HepG2 (cell line): ENCODE data around the gene MARCHF9. TPM values are rescaled to one million over a fixed set of nuclear protein-coding genes. Genes with fewer than 3 reads are reported as not detected.

Source experiments
- ATAD3A ChIP-seq: sonication (generic); formaldehyde crosslinking; IDR thresholded peaks from 2 replicates; pipeline ENCODE4 v1.4.0; 2020; ENCODE audit warnings: missing genetic modification reagents
- BRF2 ChIP-seq: sonication (generic); formaldehyde crosslinking; IDR thresholded peaks from 2 replicates; pipeline ENCODE4 v1.8.1; 2022; ENCODE audit warnings: mild to moderate bottlenecking, missing genetic modification reagents
- CHD4 ChIP-seq: fragments of 200-600 bp; sonication (generic); IDR thresholded peaks from 2 replicates; pipeline ENCODE4 v1.7.0; 2017; ENCODE audit warnings: mild to moderate bottlenecking, low read length, borderline replicate concordance
- FOXO1 ChIP-seq: sonication (generic); formaldehyde crosslinking; IDR thresholded peaks from 2 replicates; pipeline ENCODE4 v1.4.0; 2020; ENCODE audit warnings: missing genetic modification reagents
- GPN1 ChIP-seq: sonication (generic); formaldehyde crosslinking; IDR thresholded peaks from 2 replicates; pipeline ENCODE4 v1.5.1; 2020; ENCODE audit warnings: missing genetic modification reagents, borderline replicate concordance
- KDM5A ChIP-seq: fragments of 200-600 bp; sonication (generic); IDR thresholded peaks from 2 replicates; pipeline ENCODE4 v1.7.0; 2018; ENCODE audit warnings: antibody characterized with exemption, mild to moderate bottlenecking, low read length, borderline replicate concordance
- KIAA2018 ChIP-seq: sonication (generic); formaldehyde crosslinking; IDR thresholded peaks from 2 replicates; pipeline ENCODE4 v1.5.0; 2020; ENCODE audit warnings: mild to moderate bottlenecking, missing genetic modification reagents, borderline replicate concordance
- NFAT5 ChIP-seq: sonication (generic); formaldehyde crosslinking; IDR thresholded peaks from 2 replicates; pipeline ENCODE4 v1.4.0; 2020; ENCODE audit warnings: missing genetic modification reagents
- NFYB ChIP-seq: sonication (generic); formaldehyde crosslinking; IDR thresholded peaks from 2 replicates; pipeline ENCODE4 v1.4.0; 2020; ENCODE audit warnings: missing genetic modification reagents
- XRCC5 ChIP-seq: fragments of 200-400 bp; formaldehyde crosslinking; optimal IDR thresholded peaks from 2 replicates; pipeline ENCODE3; 2017; ENCODE audit warnings: mild to moderate bottlenecking, low read length
- ZNF235 ChIP-seq: sonication (generic); formaldehyde crosslinking; IDR thresholded peaks from 2 replicates; pipeline ENCODE4 v1.8.1; 2023; ENCODE audit warnings: mild to moderate bottlenecking, missing genetic modification reagents, borderline replicate concordance
- ZNF383 ChIP-seq: sonication (generic); formaldehyde crosslinking; IDR thresholded peaks from 2 replicates; pipeline ENCODE4 v1.4.0; 2020; ENCODE audit warnings: missing genetic modification reagents, mild to moderate bottlenecking, borderline replicate concordance
- ZNF451 ChIP-seq: sonication (generic); formaldehyde crosslinking; IDR thresholded peaks from 2 replicates; pipeline ENCODE4 v1.5.0; 2020; ENCODE audit warnings: mild to moderate bottlenecking, missing genetic modification reagents
- ZNF619 ChIP-seq: sonication (generic); formaldehyde crosslinking; IDR thresholded peaks from 2 replicates; pipeline ENCODE4 v1.4.0; 2020; ENCODE audit warnings: mild to moderate bottlenecking, missing genetic modification reagents
- polyA plus RNA-seq, 8 experiments: library from polyadenylated mRNA; depleted of rRNA in 3 of 8; stranded (reverse) in 7 of 8; unstranded in 1 of 8; fragments of >200 nt; fragmentation: Illumina TruSeq in 4 of 8; extraction: Trizol in 4 of 8; gene quantifications; 2 replicates each; pipeline versions ENCODE4 v1.2.1 to v1.2.3, GENCODE V29; 2011 to 2016; ENCODE audit warnings: low read depth in 4 of 8, missing spikeins in 1 of 8, mixed read lengths in 1 of 8; ENCODE audit not compliant: insufficient read depth in 1 of 8
- total RNA-seq, 5 experiments: library from RNA; depleted of rRNA; stranded (reverse); fragments of >200 nt; fragmentation: Illumina TruSeq; extraction: Trizol; gene quantifications; 2 replicates each; pipeline ENCODE4 v1.2.3, GENCODE V29; 2016; ENCODE audit warnings: low read depth in 1 of 5

Gene MARCHF9
- total and polyA plus RNA-seq, 2 of the 13 experiments (the other 11 are each of a cell fraction or from before 2014, with no cell fraction given), result 5.7 to 9.6 TPM

- peak; percentile 81; the same call in 1 of the 2 replicates for TF ChIP-seq KIAA2018 (CRISPR knock-in tag)
- TF ChIP-seq NFYB, result peak; percentile 75
- peak; percentile 81; the same call in 1 of the 2 replicates for TF ChIP-seq KDM5A
- peak; percentile 28; the same call in 1 of the 2 replicates for TF ChIP-seq ZNF383 (CRISPR knock-in tag)
- peak; percentile 48; the same call in 1 of the 2 replicates for TF ChIP-seq ZNF619
- peak; percentile 82 for TF ChIP-seq ZNF451 (CRISPR knock-in tag)
- TF ChIP-seq ZNF235, result peak; percentile 59; the same call in 1 of the 2 replicates
- TF ChIP-seq BRF2, result no peak; the same call in 1 of the 2 replicates
- peak; percentile 82 for TF ChIP-seq XRCC5
- no peak for TF ChIP-seq CHD4
- no peak for TF ChIP-seq NFAT5 (CRISPR knock-in tag)
- TF ChIP-seq ATAD3A (CRISPR knock-in tag), result no peak
- TF ChIP-seq FOXO1 (CRISPR knock-in tag), result peak; percentile 65
- no peak for TF ChIP-seq GPN1 (CRISPR knock-in tag)
Measured at GRCh38 chr12:57751788-57752667, 2.9 kb upstream of the MARCHF9 start, which contains the start of gene CDK4 (continued).
